ENCODE results near the gene CCL13.
"Not testable (repeated sequence)": the region's sequence is repeated elsewhere in the genome, so short reads cannot be mapped to it uniquely, and the experiment has no call there.

The CCL13 gene

GRCh38 chr17:34319039-34319483 is 37.2 kb upstream of the CCL13 start, which contains the start of gene CCL8:
Gene CCL8, plus strand, starts transcription at chr17:34319435. Its CDS starts 67 bp downstream, at chr17:34319502.
- Histone ChIP-seq H3K27ac (ENCODE audit: low read length) (no peak within 1 kb of the TSS), H3K4me2 (ENCODE audit: low read length) (no peak within 1 kb of the TSS), H2AFZ (ENCODE audit: low read depth, low read length) (no peak within 1 kb of the TSS), H3K9me3 (ENCODE audit: insufficient read depth, low read length) (no peaks in the 10 kb centered on the region), H3K9ac (ENCODE audit: low read length) (no peak within 1 kb of the TSS), H4K20me1 (ENCODE audit: insufficient read depth, low read length) (no peaks in the 10 kb centered on the region), H3K79me2 (ENCODE audit: low read length) (no peaks in the 10 kb centered on the region), H3K27me3 (ENCODE audit: low read depth, low read length) (peaks cover 50% of the 10 kb centered on the region), H3K4me1 (ENCODE audit: low read length) (peaks cover 26% of the 10 kb centered on the region), H3K36me3 (replicated peaks; ENCODE audit: low read depth, low read length) (no peaks in the 10 kb centered on the region), H3K4me3 (ENCODE audit: low read length) (no peak within 1 kb of the TSS)
- TF ChIP-seq EZH2phosphoT487 (IDR thresholded peaks at IDR 0.05; ENCODE audit: low read depth), result no peak
- TF ChIP-seq CTCF (IDR thresholded peaks at IDR 0.05; ENCODE audit: low read depth, low read length), result no peak

- no peak overlapping the region for H3K4me2 ChIP-seq (ENCODE audit: low read length)
- H3K27ac ChIP-seq (ENCODE audit: low read length), result no peak overlapping the region
- H3K4me1 ChIP-seq (ENCODE audit: low read length), result peaks cover 11% of the 10 kb centered on the region
- no peaks in the 10 kb centered on the region for H3K79me2 ChIP-seq (ENCODE audit: low read length)
- peaks cover 43% of the 10 kb centered on the region for H3K27me3 ChIP-seq (ENCODE audit: low read depth, low read length)
- H3K9me3 ChIP-seq (ENCODE audit: insufficient read depth, low read length), result no peaks in the 10 kb centered on the region
- no peaks in the 10 kb centered on the region for H3K36me3 ChIP-seq (replicated peaks; ENCODE audit: low read depth, low read length)
- no peak for TF ChIP-seq CTCF (IDR thresholded peaks at IDR 0.05; ENCODE audit: low read depth, low read length)
- TF ChIP-seq EZH2phosphoT487 (IDR thresholded peaks at IDR 0.05; ENCODE audit: low read depth), result no peak
- H3K4me3 ChIP-seq (ENCODE audit: low read length), result no peak overlapping the region
- H3K9ac ChIP-seq (ENCODE audit: low read length), result no peak overlapping the region
- H4K20me1 ChIP-seq (ENCODE audit: insufficient read depth, low read length), result no peaks in the 10 kb centered on the region
- H2AFZ ChIP-seq (ENCODE audit: low read depth, low read length), result no peak overlapping the region
Observed at GRCh38 chr17:34321964-34322363, 34.3 kb upstream of the CCL13 start.

GRCh38 chr17:34327580-34327979 is 28.7 kb upstream of the CCL13 start:
- H3K36me3 ChIP-seq (replicated peaks; ENCODE audit: low read depth, low read length); H3K27ac ChIP-seq (ENCODE audit: low read length); H3K4me2 ChIP-seq (ENCODE audit: low read length); H2AFZ ChIP-seq (ENCODE audit: low read depth, low read length); H3K79me2 ChIP-seq (ENCODE audit: low read length); H3K9me3 ChIP-seq (ENCODE audit: insufficient read depth, low read length); H4K20me1 ChIP-seq (ENCODE audit: insufficient read depth, low read length); H3K4me1 ChIP-seq (ENCODE audit: low read length); H3K9ac ChIP-seq (ENCODE audit: low read length); H3K4me3 ChIP-seq (ENCODE audit: low read length): not testable (repeated sequence)
- peaks cover 61% of the 10 kb centered on the region for H3K27me3 ChIP-seq (ENCODE audit: low read depth, low read length)

GRCh38 chr17:34337701-34338100 is 18.6 kb upstream of the CCL13 start:
- Histone ChIP-seq H3K4me2 (ENCODE audit: low read length) (no peak overlapping the region), H2AFZ (ENCODE audit: low read depth, low read length) (no peak overlapping the region), H3K27me3 (ENCODE audit: low read depth, low read length) (peaks cover 43% of the 10 kb centered on the region), H3K4me3 (ENCODE audit: low read length) (no peak overlapping the region), H3K9ac (ENCODE audit: low read length) (no peak overlapping the region), H3K4me1 (ENCODE audit: low read length) (no peaks in the 10 kb centered on the region), H3K36me3 (replicated peaks; ENCODE audit: low read depth, low read length) (no peaks in the 10 kb centered on the region), H4K20me1 (ENCODE audit: insufficient read depth, low read length) (no peaks in the 10 kb centered on the region; the same call in 1 of the 2 replicates), H3K9me3 (ENCODE audit: insufficient read depth, low read length) (no peaks in the 10 kb centered on the region), H3K79me2 (ENCODE audit: low read length) (no peaks in the 10 kb centered on the region), H3K27ac (ENCODE audit: low read length) (no peak overlapping the region)
- TF ChIP-seq CTCF (IDR thresholded peaks at IDR 0.05; ENCODE audit: low read depth, low read length) (no peak), EZH2phosphoT487 (IDR thresholded peaks at IDR 0.05; ENCODE audit: low read depth) (no peak)

All from OCI-LY3 (cell line).